Measurements from ENCODE around the gene FLT3.
"Not testable (repeated sequence)": the region's sequence is repeated elsewhere in the genome, so short reads cannot be mapped to it uniquely, and the experiment has no call there.

FLT3 gene

DNA sequence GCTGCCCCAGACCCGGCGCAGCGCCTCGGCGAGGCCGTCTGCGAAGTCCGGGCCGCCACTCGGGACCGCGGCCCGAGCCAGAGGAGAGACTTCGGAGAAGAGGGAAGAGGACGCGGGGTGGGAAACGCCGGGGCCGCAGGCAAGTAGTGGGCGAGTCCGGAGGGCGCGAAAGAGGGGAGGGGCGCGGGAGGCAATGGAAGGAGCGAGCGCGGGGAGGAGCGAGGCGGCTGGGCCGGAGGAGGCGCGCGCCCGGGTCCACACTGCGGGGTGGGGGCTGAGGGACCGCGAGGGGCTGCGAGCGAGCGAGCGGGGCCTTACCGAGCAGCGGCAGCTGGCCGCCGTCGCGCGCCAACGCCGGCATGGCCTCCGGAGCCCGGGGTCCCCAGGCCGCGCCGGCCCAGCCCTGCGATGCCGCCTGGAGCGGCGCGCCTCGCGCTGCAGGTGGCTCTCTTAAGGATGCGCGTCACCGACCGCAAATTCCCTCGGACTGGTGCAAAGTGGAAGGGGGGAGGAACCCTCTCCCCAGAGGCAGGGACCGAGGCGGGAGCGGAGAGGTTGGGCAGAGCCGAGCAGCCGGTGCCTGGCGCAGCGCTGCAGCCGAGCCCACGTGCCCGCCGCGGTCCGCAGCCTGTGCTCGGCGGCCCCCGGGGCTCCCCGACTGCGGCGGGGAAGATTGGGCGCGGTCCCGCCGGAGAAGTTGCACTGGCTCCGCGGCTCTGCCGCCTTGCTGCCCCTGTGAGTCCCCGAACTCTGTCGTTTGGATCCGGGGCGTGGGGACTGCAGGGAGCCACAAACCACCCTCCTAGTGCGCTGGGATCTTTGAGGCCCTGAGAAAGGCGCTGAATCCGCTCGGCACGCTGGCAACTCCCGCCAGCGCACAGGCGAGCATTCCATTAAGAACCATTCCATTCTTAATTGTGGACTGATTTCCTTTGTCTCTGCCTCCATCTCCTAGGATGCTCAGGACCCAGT is at the start of gene FLT3:
FLT3 (minus strand) TSS at position 427 of the 972 bp plus-strand sequence; CDS start at position 361, 66 bp downstream.
- Mint-ChIP-seq H3K27me3 (ENCODE audit: low read depth) (peaks cover 63% of the 10 kb centered on the region), H3K27ac (no peak within 1 kb of the TSS), H3K4me3 (peak within 1 kb of the TSS; percentile 52), H3K36me3 (ENCODE audit: low read depth) (no peaks in the 10 kb centered on the region), H3K4me1 (ENCODE audit: low read depth) (peaks cover 8% of the 10 kb centered on the region), H3K9me3 (no peaks in the 10 kb centered on the region)

- Mint-ChIP-seq H3K36me3 (ENCODE audit: low read depth) (peaks cover 3% of the 10 kb centered on the region), H3K27ac (no peak overlapping the region), H3K27me3 (ENCODE audit: low read depth) (no peaks in the 10 kb centered on the region), H3K9me3 (no peaks in the 10 kb centered on the region), H3K4me1 (ENCODE audit: low read depth) (peaks cover 6% of the 10 kb centered on the region), H3K4me3 (no peak overlapping the region)
Observed at GRCh38 chr13:28147495-28147894, 47.1 kb upstream of the FLT3 start.

GRCh38 chr13:28145049-28145448 is 44.7 kb upstream of the FLT3 start:
- Mint-ChIP-seq H3K27me3 (ENCODE audit: low read depth) (no peaks in the 10 kb centered on the region), H3K36me3 (ENCODE audit: low read depth) (peaks cover 4% of the 10 kb centered on the region), H3K27ac (no peak overlapping the region), H3K9me3 (no peaks in the 10 kb centered on the region), H3K4me3 (no peak overlapping the region), H3K4me1 (ENCODE audit: low read depth) (peaks cover 17% of the 10 kb centered on the region)

- H3K9me3 Mint-ChIP-seq; H3K27ac Mint-ChIP-seq; H3K27me3 Mint-ChIP-seq (ENCODE audit: low read depth); H3K36me3 Mint-ChIP-seq (ENCODE audit: low read depth); H3K4me3 Mint-ChIP-seq: not testable (repeated sequence)
- peaks cover 31% of the 10 kb centered on the region for H3K4me1 Mint-ChIP-seq (ENCODE audit: low read depth)
Observed at GRCh38 chr13:28141542-28141941, 41.2 kb upstream of the FLT3 start.

DNA sequence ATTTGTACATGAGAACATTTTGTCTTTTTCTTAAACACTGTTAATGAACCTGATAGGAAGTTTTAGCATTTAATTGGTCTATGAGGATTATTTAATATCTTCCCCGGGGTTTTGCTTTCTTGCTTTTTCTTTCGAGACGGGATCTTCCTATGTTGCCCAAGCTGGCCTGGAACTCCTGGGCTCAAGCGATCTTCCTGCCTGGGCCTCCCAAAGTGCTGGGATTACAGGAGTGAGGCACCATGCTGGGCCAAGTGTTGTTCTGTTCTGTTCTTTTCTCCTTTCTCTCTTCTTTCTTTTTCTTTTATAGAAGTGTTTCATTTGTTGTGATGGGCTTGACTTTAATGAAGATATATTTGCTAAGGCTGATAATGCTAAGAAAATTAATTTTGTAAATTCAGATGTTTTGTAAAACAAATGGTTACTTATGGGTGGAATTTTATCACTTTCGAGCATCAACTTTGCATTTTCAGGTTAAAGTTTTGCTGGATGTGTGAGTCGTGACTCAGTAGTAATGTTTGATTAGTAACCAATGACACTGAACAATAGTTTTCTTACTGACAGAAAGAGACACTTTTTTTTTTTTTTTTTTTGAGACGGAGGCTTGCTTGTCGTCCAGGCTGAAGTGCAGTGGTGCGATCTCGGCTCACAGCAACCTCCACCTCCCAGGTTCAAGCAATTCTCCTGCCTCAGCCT is 40.2 kb upstream of the FLT3 start:
- Mint-ChIP-seq H3K27me3 (ENCODE audit: low read depth) (no peaks in the 10 kb centered on the region), H3K9me3 (no peaks in the 10 kb centered on the region), H3K27ac (no peak overlapping the region), H3K4me3 (peak overlapping the region; percentile 88), H3K36me3 (ENCODE audit: low read depth) (peaks cover 5% of the 10 kb centered on the region), H3K4me1 (ENCODE audit: low read depth) (peaks cover 31% of the 10 kb centered on the region)

- Mint-ChIP-seq H3K4me3 (peak overlapping the region; percentile 88), H3K27ac (peak overlapping the region; percentile 88), H3K4me1 (ENCODE audit: low read depth) (peaks cover 31% of the 10 kb centered on the region), H3K36me3 (ENCODE audit: low read depth) (peaks cover 5% of the 10 kb centered on the region), H3K27me3 (ENCODE audit: low read depth) (no peaks in the 10 kb centered on the region), H3K9me3 (no peaks in the 10 kb centered on the region)
Observed at GRCh38 chr13:28138756-28139470, 38.5 kb upstream of the FLT3 start.

DNA sequence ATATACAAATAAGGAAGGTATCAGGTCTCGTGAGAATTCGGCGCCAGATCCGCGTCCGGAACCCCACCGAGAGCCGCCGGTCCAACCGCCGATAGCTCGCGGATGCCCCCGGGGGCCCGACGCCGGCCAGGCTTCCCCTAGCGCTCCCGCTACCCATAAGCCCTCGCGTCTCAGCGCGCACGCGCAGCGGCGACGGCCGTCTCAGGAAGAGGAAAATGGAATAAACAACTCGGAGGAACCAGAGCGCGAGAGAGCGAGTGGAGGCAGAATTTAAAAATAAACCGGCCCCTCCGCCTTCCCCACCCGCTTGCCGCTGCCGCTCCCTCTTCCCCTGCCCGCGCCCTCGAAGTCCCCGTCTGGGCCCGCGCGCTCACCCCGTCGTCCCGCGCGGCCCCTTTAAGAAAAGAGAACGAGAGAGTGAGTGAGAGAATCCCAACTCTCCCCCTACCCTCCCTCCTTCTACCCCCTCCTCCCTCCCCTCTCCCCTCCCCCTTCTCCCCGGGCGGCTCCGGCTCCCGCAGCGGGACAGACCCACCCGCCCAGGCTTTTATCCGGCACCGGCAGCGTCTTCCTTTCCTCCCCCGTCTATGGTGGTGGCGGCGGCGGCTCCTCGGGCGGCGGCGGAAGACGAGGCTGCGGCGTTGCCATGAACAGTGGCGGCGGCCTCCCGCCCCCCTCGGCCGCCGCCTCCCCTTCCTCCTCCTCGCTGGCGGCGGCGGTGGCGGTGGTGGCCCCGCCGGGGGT is 37.8 kb upstream of the FLT3 start, which contains the start of gene PAN3:
PAN3 (plus strand) TSS at position 534 of the 744 bp plus-strand sequence; CDS start at position 647, 113 bp downstream.
- Mint-ChIP-seq H3K36me3 (ENCODE audit: low read depth) (peaks cover 5% of the 10 kb centered on the region), H3K27me3 (ENCODE audit: low read depth) (no peaks in the 10 kb centered on the region), H3K4me1 (ENCODE audit: low read depth) (peaks cover 31% of the 10 kb centered on the region), H3K9me3 (no peaks in the 10 kb centered on the region), H3K4me3 (peak within 1 kb of the TSS; percentile 90), H3K27ac (peak within 1 kb of the TSS; percentile 98)

DNA sequence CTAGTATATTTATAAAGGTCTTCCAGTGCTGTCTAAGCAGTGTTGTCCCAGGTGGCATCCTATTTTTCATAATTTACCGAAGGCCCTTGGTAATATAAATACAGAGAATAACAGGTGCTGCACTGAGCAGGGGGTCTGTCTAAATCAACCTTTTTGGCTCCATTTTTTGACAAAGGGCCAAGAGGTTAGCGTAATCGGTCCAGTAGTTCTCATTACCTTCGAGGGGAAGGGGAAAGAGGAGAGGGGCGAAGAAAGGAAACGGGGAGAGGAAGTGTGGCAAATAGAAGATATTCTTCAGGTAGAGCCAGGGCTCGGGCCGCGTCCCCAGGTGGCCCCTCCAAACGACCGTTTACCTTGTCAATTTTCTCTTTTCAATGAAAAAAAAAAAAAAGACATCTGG is 37.2 kb upstream of the FLT3 start:
- H3K36me3 Mint-ChIP-seq (ENCODE audit: low read depth), result peaks cover 5% of the 10 kb centered on the region

GRCh38 chr13:28136916-28137315 is 36.5 kb upstream of the FLT3 start:
- H3K36me3 Mint-ChIP-seq (ENCODE audit: low read depth), result peaks cover 5% of the 10 kb centered on the region
- peaks cover 25% of the 10 kb centered on the region for H3K4me1 Mint-ChIP-seq (ENCODE audit: low read depth)
- no peaks in the 10 kb centered on the region for H3K27me3 Mint-ChIP-seq (ENCODE audit: low read depth)
- H3K4me3 Mint-ChIP-seq, result peak overlapping the region; percentile 90
- H3K9me3 Mint-ChIP-seq, result no peaks in the 10 kb centered on the region
- H3K27ac Mint-ChIP-seq, result peak overlapping the region; percentile 98

More for the DNA sequence above, 37.2 kb upstream of the FLT3 start:
- peak overlapping the region; percentile 98 for H3K27ac Mint-ChIP-seq
- H3K4me1 Mint-ChIP-seq (ENCODE audit: low read depth), result peaks cover 27% of the 10 kb centered on the region
- no peaks in the 10 kb centered on the region for H3K27me3 Mint-ChIP-seq (ENCODE audit: low read depth)
- H3K9me3 Mint-ChIP-seq, result no peaks in the 10 kb centered on the region
- H3K4me3 Mint-ChIP-seq, result peak overlapping the region; percentile 90

- Mint-ChIP-seq H3K36me3 (ENCODE audit: low read depth) (no peaks in the 10 kb centered on the region), H3K4me1 (ENCODE audit: low read depth) (no peaks in the 10 kb centered on the region), H3K27me3 (ENCODE audit: low read depth) (peaks cover 11% of the 10 kb centered on the region), H3K4me3 (no peak overlapping the region), H3K27ac (no peak overlapping the region), H3K9me3 (no peaks in the 10 kb centered on the region)
Observed at GRCh38 chr13:28131646-28132045, 31.3 kb upstream of the FLT3 start.

DNA sequence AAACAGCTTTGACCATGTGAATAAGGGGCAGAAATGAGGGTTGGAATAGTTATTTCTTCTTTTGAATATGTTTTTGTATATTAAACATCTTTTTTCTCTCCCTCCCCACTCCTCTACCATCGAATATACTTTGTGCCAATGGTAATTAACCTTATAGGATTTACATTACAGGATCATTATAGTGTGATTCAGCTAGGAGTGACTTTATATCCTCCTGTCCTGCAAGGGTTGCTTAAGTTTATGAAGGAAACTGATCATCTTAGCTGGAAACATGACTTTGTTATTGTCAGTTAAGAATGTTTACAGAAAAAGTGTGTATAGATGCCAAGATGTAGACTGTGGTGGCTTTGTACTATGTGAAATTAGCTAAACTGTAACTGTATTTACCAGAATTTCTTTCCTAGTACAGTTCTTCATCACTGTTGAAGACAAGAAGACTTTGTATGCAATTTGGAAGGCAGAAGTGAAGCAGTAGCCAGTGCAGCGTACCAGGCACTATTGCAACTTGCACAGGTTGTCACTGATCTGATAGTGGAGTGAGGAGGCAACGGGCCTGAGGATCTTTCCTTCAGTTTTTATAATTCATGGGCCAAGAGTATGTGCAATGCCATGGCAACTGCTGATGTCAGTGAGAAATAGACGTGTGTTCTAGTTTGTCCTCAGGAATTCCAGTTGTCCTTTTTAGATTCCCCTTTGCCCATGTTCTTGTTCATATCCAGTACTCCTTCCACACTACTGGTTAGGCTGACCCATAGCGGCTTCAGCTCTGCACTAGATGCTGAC is 29.7 kb upstream of the FLT3 start:
- no peak overlapping the region for H3K4me3 Mint-ChIP-seq
- H3K9me3 Mint-ChIP-seq, result no peaks in the 10 kb centered on the region
- H3K27ac Mint-ChIP-seq, result no peak overlapping the region
- H3K4me1 Mint-ChIP-seq (ENCODE audit: low read depth), result no peaks in the 10 kb centered on the region
- peaks cover 11% of the 10 kb centered on the region for H3K27me3 Mint-ChIP-seq (ENCODE audit: low read depth)
- no peaks in the 10 kb centered on the region for H3K36me3 Mint-ChIP-seq (ENCODE audit: low read depth)

DNA sequence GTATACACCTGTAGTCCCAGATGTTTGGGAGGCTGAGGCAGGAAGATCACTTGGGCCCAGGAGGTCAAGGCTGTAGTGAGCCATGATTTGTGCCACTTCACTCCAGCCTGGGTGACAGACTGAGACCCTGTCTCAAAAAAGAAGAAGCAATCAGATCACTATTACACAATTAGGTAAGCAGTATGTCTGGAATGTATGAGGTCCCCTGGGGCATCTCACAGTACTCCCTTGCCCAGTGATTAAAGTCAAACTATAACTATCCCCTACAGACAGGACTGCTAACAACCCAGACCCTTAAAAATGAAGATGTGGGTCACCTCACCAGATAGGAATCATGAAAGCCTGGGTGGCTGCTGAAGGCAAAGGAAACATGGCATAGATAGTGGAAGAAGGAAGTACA is 28.6 kb upstream of the FLT3 start:
- peaks cover 11% of the 10 kb centered on the region for H3K27me3 Mint-ChIP-seq (ENCODE audit: low read depth)
- no peaks in the 10 kb centered on the region for H3K9me3 Mint-ChIP-seq
- H3K4me1 Mint-ChIP-seq (ENCODE audit: low read depth), result no peaks in the 10 kb centered on the region
- no peaks in the 10 kb centered on the region for H3K36me3 Mint-ChIP-seq (ENCODE audit: low read depth)
- H3K4me3 Mint-ChIP-seq, result no peak overlapping the region
- no peak overlapping the region for H3K27ac Mint-ChIP-seq

DNA sequence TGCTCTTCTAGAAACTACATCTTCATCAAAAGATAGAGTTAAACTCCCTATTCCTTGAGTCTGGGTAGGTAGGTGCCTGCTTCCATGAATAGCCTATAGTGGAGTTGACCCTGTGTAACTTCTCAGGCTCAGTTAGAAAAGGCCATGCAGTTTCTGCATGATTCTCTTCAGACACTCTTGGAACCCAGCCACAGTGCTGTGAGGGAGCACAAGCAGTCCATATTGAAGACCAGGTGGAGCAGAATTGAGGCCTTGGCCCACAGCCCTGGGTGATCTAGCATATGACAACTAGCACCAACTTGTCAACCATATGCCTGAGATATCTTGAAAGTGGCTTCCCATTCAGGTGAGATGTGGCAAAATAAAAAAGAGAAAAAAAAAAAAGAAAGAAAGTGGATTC is 27.7 kb upstream of the FLT3 start:
- Mint-ChIP-seq H3K36me3 (ENCODE audit: low read depth) (no peaks in the 10 kb centered on the region), H3K27ac (no peak overlapping the region), H3K4me1 (ENCODE audit: low read depth) (no peaks in the 10 kb centered on the region), H3K27me3 (ENCODE audit: low read depth) (peaks cover 11% of the 10 kb centered on the region), H3K9me3 (no peaks in the 10 kb centered on the region), H3K4me3 (no peak overlapping the region)
